Hematopoietic multipotent progenitor cell treated with erythropoietin and hydrocortisone succinate and interleukin-3 and kit ligand, for 4 days (in vitro differentiated cells): ENCODE results near the gene COMT.

Experiments used
- DNase-seq: peaks from one replicate; pipeline ENCODE4 v3.0.0-alpha.2; 2015

The COMT gene

GRCh38 chr22:19984851-19985811 is 43.6 kb downstream of the COMT start:
- no peak for DNase-seq

GRCh38 chr22:19986011-19986409 is 44.4 kb downstream of the COMT start:
- no peak for DNase-seq

- peak; percentile 86 for DNase-seq
These were observed 45.1 kb downstream of the COMT start for GRCh38 chr22:19986410-19987341.

GRCh38 chr22:19987394-19988306 is 46.1 kb downstream of the COMT start:
- no peak for DNase-seq

GRCh38 chr22:19988331-19988808 is 46.8 kb downstream of the COMT start:
- no peak for DNase-seq

- DNase-seq = no peak
These were observed 47.6 kb downstream of the COMT start for GRCh38 chr22:19988965-19989724.

GRCh38 chr22:19989725-19990067 is 48.1 kb downstream of the COMT start:
- no peak for DNase-seq

- no peak for DNase-seq
These were observed 48.6 kb downstream of the COMT start for GRCh38 chr22:19990188-19990587.

- DNase-seq = no peak
These were observed 49.2 kb downstream of the COMT start for GRCh38 chr22:19990609-19991394.

- no peak for DNase-seq
These were observed 49.7 kb downstream of the COMT start for GRCh38 chr22:19991395-19991644.

- DNase-seq = no peak
These were observed 50.3 kb downstream of the COMT start for GRCh38 chr22:19991645-19992451.

- no peak for DNase-seq
These were observed 50.9 kb downstream of the COMT start for GRCh38 chr22:19992481-19992911.

- DNase-seq = no peak
These were observed 51.4 kb downstream of the COMT start for GRCh38 chr22:19992921-19993355.

- no peak for DNase-seq
These were observed 52.4 kb downstream of the COMT start for GRCh38 chr22:19993926-19994325.

- no peak for DNase-seq
These were observed 53.5 kb downstream of the COMT start for GRCh38 chr22:19994851-19995610.

- DNase-seq = no peak
These were observed 54.2 kb downstream of the COMT start for GRCh38 chr22:19995611-19996339.

- DNase-seq = no peak
These were observed 55.3 kb downstream of the COMT start for GRCh38 chr22:19996694-19997384.
